Measurements from ENCODE around the gene SLC26A6.

The SLC26A6 gene

DNA sequence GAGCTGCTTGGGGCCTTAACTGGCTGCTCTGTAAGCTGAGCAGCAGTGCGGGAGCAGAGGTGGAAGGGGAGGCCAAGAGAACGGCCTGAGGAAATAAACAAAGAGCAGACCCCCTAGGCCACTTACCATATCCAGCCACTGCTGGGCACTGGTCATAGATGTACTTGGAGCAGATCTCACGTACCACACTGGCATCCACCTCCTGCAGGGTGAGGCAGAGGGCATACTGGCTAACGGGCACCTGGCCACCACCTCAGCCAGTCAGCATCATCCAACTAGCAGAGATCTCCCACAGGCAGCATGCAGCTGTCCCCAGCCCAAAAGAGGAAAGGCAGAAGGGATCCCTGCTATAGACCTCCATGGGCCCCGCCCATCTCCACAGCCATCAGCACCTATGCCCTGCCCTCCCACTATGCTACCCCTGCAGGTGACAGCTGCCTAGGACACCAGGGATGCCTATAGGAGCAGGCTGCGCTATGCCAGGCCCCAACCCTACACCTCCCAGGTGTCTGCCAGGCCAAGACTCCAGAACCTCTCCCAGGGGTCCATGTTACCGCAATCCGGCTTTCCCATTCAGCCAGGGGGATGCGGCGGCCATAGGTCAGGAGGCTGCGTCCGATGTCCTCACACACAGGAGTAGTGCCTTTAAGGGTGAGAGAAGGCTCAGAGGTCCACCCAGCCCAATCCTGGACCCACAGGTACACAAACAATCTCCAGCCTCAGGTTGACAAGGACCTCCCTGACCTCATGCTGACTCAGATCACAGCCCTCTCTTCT is 35.6 kb downstream of the SLC26A6 start:
- no peak for DNase-seq (ENCODE audit: low read depth in 2 of 2)

DNA sequence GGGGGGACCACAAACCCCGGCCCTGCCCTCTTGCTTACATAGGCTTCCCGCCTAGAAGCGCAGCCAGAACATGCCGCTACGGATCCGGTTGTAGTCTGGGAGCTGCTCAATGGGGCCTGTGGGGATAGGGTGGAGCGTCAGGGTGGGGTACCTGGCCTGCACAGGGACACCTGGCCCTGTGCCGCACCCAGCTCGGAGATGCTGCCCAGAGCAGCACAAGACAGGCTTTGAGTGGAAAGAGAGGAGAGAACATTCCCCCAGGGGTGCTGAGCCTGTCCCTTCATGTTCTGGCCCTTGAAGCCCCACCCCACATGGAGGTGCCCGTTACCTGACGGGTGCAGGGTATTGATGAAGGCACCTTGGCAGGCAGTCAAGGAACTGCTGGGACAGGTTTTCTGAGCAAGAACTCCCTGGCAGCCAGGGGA is 36.2 kb downstream of the SLC26A6 start:
- DNase-seq (ENCODE audit: low read depth in 2 of 2), result no peak

DNA sequence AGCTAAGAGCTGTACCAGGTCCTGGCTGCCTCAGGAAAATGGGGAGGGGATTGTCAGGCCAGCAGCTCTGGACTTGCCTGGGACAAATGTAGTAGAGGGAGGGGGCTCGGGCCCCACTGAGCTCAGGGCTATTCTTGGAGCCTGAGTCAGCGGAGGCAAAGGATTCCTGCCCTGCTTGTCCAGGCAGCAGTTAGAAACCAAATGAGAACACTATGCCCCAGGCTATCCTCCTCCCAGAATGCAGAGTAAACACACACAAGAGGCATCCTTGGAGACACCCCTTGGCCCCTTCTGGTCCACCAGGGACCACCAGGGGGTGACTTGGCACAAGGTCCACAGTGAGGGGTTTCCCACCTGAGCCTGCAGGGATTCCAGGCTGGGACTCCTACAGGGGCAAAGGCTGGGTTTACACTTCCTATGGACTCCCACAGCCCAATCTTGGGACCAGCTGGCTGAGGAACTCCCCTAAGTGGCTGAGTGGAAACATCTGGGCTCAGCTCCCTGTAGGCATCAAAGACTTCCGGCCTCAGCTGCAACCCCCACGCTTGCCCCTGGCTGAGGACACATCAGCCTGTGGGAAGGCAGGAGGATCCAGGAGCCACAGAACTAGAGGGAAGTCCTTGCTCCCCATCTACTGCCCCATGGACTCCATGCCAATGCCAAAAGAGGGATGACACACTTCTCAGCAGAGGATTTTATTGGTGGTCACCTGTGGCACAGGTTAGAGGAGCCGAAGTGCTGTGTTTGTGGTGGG is 36.8 kb downstream of the SLC26A6 start:
- DNase-seq (ENCODE audit: low read depth in 2 of 2), result peak; percentile 81 to 83

DNA sequence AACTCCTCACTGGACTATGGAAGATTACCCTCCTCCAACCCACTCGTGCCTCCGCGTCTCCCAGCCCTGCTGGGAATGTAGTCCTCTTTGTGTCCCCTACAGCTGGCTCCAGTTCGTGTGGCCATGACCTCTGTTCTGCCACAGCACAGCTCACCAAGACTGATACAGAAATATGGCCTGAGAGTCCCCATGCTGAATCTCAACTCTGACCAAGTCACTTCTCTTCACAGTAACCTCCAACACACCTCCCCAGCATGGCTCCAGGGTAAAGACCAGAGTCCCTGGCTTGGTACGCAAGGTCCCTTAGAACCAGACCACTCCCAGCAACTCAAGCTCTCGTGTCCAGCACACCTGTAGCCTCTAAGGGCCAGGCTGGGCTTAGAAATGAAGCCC is 37.9 kb downstream of the SLC26A6 start:
- DNase-seq (ENCODE audit: low read depth in 2 of 2), result no peak

DNA sequence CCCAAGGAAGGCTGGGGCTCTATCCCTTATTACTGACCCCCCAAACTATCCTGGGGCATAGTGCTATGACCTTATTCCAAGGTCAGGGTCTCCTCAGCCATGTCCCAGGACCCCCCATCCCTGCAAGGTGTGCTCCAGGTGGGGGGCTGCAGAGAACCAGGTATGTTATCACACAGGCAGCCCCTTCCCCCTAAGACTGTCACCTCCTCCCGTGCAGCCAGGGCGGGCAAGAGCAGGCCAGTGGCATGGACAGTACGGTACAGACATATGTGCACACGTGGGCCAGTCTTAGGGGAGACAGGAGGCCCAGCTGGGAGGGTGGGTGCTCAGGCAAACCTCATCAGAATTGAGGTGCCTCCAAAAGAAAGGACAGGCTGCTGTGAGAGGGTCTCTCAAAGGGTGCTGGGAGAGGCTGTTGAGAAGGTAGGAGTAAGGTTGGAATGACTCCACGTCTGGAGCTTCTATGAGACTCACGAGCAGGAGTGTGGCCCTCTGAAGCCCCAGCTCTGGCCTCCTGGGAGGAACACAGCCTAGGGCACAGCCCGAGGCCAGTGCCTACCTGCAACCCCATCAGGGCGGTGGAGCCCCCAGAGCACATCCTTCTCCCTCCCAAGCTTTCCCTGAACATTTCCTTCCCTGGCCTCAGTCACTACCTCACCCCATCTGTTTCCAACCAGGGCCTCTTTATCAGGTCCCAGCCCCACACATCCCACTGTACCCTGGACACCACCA is 38.4 kb downstream of the SLC26A6 start:
- no peak for DNase-seq (ENCODE audit: low read depth in 2 of 2)

DNA sequence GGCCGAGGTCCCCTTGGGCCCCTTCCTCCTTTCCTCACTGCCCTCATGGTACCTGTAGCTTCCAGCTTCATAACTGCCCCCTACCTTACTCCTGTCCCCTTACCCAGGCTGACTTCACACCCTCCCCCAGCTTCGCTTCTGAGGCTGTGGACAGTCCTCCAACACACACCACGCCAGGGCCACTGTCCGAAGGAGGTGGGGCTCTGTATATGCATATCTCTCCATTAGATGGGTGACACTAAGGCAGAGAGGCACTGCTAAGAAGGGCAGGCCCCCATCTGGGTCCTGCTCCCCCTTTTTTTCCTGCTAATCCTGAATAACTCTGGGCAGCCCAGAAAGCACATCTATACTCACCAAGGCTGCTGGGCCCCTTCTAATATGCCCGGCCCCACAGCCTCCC is 39.1 kb downstream of the SLC26A6 start:
- DNase-seq (ENCODE audit: low read depth in 2 of 2), result no peak

DNA sequence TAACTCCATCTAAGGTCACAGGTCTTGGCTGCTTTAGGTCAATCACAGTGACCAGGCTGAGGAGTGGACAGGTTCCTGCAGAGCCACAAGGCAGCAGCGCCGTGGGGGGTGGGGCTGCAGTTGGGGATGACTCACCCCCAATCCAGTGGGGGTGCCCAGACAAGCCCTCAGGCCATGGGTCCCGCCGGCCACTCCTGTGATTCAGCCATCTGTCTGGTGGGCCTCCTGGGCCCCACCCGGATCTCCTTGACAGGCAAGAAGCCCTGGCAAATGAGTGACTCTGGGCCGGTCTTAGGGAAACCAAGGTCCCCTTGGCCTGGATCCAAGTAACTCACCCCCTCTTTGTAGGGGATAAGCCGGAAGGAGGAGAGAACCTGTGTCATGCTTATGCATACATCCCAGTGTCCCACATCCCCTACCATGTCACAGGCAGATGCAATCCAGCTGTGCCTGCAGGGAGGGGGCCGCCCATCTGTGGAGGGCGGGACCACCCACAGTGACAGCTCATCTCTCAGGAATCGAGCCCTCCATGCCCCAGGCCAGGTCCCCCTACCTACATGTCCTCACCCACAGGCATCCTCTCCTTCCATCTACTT is 39.6 kb downstream of the SLC26A6 start:
- peak; percentile 34 to 46 for DNase-seq (ENCODE audit: low read depth in 2 of 2)

DNA sequence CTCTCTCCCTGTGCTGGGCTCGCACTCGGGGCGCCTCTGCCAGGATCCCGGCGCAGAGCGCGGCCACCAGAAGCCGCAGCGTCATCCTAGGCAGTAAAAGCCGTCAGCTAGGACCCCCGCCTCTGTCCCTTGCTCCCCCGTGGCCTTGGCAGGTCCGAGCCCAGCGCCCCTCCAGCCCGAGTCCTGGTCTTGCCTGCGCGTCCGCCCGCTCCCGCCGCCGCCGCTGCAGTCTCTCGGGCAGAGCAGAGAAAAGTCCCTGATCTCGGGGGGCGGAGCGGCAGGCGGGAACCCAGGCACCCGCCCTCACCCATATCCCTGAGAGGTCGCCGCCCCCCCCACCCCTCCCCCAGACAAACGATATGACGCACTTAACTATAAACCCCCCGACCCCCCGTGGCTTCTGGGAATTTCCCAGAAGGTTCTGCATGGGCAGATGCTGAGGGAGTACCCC is 40.2 kb downstream of the SLC26A6 start, which contains the start of gene COL7A1:
Gene COL7A1 (minus strand): TSS at position 255 of the 451 bp plus-strand sequence. CDS start 170 bp downstream, at position 85.
- peak; percentile 7 to 10 for DNase-seq (ENCODE audit: low read depth in 2 of 2)

DNA sequence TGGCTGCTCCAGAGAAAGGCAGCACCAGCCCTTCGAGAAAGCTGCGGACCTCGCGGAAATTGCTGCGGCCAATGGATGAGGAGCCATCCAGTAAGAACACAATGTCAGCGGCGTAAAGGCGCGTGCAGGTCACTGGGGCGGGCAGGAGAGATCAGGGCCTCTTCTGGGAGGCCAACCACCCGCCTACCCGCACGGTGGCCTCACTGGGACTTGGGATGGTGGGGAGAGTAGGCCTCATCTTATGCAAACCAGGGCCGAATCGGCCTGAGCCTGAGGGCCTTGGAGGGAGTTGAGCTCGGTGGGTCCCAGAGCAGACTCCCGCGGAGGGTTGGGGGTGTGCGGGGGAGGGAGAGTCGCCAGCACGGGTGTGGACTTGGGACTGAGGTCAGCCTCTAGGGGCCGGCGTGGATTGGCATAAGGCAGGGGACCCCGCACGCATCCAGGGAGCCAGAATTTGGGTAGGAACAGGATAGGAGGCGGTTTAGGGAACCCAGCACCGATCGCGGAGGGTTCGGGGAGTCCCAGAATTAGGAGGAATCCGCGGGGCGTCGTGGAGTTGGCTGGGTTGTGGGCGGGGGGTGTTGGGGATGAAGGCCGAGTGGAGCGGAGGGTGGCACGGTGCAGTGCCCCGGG is 40.7 kb downstream of the SLC26A6 start:
- DNase-seq (ENCODE audit: low read depth in 2 of 2), result no peak

DNA sequence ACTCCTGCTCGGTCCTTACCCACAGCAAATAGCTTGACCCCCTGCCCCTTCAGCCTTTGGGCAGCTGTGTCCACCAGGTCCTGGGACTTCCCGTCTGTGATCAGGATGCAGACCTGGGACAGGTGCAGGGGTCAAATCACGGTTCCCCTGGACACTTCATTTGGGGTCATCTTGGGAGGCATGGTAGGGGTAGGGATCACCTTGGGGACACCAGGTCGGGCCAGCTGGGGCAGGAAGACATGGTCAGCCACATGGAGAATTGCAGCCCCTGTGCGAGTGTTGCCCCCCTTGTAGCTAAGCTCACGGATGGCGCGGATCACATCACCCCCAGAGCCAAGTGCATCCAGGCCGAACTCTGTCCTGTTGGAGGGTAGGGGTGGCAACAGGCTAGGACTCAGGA is 41.9 kb downstream of the SLC26A6 start:
- no peak for DNase-seq (ENCODE audit: low read depth in 2 of 2)

DNA sequence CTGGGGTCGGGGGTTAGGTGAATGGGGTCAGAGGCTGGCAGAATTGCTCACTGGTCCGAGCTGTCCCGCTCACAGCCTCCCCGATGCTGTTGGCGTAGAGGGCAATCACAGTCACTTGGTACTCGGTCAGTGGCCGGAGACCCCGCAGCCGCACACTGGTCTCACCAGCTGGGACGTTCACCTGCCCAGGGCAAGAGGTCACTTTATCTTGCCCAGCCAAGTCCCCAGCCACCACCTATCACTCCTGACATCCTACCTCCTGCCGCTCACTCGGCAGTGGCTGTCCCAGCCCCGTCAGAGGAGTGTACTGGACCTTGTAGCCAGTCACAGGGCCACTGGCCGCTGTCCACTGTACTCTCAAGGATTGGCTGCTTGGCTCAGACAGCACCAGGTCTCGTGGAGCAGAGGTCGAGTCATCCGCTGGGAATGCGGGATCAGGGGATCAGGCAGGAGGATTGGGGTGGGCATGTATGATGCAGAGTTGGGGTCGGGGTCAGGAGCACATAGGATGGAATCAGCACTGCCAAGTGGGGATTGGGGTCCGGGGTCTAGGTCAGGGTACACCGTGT is 42.7 kb downstream of the SLC26A6 start:
- no peak for DNase-seq (ENCODE audit: low read depth in 2 of 2)

DNA sequence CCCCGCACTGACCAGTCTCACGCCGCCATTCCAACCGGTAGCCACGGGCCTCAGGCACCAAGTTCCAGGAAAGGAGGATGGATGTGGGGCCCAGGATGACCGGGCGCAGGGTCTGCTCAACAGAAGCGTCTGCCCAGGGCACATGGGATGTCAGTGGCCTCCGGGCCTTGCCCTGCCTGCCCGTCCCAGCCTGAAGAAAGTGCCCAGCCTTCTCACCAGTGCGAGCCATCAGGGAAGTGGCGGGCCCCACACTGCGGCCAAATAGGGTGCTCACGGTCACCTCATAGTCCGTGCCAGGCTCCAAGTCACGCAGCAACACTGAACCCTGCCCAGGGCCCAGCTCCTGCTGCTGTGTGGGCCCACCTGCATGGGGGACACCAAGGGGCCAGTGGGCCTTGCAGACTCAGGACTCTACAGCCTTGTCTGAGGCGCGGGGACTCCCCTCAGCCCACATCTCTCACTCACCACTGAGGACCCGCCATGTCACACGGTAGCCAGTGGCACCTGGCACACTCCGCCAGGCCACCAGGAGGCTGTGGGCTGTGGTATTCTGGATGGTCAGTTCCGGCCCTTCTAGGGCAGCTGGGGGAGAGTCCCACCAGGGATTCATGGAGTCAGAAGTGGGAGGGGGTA is 43.3 kb downstream of the SLC26A6 start:
- no peak for DNase-seq (ENCODE audit: low read depth in 2 of 2)

DNA sequence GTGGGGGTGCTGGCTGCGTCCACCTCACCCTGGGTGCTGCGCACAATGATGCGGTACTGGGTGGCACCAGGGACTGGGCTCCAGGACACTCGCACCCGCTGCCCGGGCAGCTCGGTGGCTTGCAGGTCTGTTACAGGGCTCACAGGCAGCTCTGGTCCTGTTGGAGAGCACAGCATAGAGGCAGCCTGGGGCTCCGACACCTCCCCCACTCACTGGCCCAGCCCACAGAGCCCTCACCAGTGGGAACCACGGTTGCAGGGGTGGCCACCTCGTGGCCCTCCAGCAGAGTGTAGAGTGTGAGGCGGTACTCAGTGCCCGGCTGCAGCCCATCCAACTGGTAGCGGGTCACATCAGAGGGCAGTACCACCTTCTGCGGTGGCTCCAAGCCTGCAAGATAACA is 43.8 kb downstream of the SLC26A6 start:
- DNase-seq (ENCODE audit: low read depth in 2 of 2), result no peak

DNA sequence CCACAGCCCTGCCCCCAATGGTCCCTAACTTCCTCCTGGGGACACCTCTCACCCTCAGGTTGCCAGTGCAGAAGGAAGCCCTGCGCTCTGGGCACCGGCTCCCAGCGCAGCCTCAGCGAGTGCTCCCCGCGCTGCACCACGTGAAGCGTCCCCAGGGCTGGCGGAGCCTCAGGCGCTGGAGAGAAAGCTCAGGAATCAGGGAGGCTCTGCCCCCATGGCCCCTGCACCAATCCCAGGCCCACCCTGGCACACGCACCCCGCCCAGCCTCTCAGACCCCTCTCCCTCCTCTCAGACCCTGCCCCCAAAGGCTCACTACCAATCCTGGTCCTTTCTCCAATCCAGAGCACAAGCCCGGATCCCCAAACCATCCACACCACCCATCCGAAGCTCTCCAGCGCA is 47.0 kb downstream of the SLC26A6 start:
- DNase-seq (ENCODE audit: low read depth in 2 of 2), result no peak

DNA sequence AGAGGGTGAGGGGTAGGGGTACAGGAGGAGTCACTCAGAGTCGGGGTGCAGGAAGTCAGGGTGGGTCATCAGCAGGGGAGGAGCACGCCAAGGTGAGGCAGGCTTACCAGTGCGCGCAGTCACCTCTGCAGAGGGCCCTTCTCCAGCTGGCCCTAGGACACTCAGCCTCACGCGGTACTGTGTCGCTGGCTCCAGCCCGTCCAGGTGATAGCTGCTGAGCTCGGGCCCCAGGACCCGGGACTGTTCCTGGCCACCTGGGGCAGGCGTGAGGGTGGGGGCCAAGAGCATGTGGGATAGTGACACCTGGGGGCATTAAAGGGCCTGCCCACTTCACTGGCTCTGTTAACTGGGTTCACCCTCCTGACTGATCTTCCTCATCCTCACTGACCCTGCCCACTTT is 47.6 kb downstream of the SLC26A6 start:
- no peak for DNase-seq (ENCODE audit: low read depth in 2 of 2)

DNA sequence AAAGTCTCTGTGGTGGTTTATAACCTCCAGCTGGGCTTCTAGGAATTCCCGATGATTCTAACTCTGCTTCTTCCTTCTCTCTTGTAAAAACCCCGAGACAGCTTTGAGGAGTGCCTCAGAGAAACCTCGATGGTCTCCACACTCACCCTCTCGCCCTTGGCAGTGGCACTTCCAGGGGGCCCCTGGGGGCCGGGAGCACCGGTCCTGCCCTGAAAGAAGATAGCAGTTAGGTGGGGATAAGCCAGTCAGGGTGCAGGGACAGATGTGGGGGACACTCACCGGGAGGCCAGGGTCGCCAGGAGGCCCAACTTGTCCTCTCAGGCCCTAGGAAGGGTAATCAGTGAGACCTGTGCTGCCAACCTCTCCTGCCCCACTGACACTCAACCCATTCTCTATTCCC is 49.9 kb downstream of the SLC26A6 start:
- no peak for DNase-seq (ENCODE audit: low read depth in 2 of 2)

DNA sequence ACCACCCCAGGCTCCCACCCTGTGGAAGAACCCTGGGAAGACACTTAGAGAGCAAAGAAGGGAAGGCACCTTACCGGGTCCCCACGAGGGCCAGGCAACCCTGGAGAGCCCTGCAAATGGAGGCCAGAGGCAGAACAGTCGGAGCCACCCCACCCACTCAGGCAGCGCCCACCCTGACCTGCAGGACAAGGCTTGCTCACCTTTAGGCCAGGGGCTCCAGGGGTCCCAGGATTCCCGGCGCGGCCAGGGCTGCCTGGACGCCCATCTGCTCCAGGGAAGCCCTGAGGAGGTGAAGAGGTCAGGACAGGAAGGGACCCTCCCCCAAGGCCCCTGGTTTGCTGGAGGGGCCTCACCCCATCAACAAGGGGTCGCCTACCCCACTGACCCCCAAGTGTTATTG is 50.4 kb downstream of the SLC26A6 start:
- DNase-seq (ENCODE audit: low read depth in 2 of 2), result no peak

DNA sequence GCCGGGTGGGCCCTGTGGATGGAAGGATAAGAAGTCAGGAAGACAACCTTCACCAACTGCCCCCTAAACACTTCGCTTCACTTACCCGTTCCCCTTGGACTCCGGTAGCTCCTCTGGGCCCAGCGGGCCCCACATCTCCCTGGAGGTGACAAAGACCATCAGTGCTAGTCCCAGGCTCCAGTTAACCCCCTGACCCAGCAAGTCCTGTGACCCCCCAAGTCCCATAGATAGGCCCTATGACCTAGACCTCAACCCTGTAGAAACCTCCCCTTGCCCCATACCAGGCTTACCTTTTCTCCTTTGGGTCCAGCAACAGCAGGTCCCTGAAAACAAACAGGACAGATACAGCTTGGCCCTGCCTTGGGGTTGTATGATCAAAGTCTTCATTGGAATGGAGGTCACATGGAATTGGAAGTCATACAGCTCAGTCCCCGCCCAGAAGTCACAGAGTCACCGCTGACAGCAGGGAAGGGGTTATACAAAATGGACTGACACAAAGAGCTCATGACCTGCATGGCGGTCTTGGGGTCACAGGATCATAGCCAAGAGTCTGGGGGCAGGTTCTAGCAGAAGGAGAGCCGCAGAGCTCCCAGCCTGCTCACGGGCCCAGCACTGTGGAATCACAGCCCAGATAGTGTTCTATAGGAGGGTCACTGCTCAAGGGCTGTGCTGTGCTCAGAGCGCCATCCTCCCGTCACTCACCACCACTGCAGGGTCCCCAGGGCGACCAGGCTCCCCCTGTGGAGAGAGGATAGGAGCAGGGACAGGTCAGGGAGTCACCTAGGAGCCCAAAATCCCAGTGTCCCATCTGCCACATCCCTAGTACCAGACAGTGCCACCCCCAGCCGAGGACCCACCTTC is 53.4 kb downstream of the SLC26A6 start:
- DNase-seq (ENCODE audit: low read depth in 2 of 2), result no peak

DNA sequence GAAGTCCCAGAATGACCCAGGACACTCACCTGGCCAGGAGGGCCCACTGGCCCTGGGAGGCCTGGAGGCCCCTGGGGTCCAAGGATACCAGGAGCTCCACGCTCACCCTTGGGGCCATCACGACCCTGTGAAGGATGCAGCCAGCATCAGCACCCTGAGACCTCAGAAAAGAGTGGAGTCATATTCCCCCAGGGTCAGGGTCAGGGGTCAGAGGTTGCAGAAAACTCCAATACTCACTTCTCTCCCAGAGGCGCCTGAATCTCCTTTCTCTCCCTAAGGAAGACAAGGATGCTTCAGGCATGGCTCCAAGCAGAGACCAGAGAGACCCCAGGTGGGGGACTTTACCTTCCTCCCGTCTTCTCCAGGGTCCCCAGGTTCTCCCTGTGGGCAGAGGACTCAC is 58.6 kb downstream of the SLC26A6 start:
- DNase-seq (ENCODE audit: low read depth in 2 of 2), result no peak
